HG02588 (cell line): Measurements from ENCODE around the gene ZNF136.

Source experiments
- ATAC-seq: cut with Tn5 transposase; IDR thresholded peaks from one replicate; pipeline ENCODE4 v1.9.1; 2021; ENCODE audit warnings: mild to moderate bottlenecking, moderate library complexity; ENCODE audit not compliant: unreplicated experiment

The ZNF136 gene

DNA sequence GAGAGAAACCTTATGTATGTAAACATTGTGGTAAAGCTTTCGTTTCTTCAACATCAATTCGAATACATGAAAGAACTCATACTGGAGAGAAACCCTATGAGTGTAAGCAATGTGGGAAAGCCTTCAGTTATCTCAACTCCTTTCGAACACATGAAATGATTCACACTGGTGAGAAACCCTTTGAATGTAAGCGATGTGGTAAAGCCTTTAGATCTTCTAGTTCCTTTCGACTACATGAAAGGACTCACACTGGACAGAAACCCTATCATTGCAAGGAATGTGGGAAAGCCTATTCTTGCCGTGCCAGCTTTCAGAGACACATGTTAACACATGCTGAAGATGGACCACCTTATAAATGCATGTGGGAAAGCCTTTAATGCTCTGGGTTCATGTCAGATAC is 24.7 kb downstream of the ZNF136 start:
- ATAC-seq = no peak

DNA sequence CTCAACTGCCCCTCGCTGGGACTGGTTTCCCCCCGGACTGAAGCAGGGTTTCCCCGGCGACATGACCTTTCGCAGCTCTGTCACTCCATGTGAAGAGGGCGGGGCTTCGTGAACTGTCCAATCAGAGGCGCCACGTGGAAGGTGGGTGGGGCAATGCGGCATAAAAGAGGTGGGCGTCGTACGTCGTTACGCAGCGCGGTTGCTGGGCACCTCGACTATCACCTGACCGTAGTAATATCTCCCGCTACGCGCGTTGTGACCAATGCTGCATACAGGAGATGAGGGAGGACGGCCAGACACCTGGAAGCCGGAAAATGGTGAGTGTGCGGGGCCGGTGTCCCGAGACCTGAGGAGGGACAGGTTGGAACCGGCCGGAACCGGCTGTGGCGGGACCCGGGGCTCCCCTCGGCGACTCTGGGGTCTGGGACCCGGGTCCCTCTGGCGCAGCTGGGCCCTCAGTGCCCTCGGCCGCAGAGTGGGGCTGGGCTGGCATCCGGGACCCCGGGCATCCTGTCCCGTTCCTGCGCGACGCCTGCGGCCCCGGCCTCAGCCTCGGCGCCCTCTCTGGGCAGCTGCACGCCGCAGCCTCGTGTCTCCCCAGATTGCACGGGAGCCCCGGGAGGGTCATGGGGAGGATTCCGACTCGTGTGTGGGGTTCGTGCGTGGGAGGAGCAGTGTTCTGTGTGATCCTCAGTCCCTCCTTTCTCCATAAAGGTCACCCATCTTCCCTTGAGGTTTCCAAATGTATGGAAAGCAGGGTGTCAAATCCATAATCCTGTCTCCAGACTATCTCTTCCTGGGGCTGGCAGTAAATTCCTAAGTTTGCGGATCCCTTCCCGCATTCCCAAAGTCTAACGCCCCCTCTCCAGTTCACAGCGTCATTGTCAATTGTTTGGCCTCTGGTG is 32.2 kb downstream of the ZNF136 start:
- ATAC-seq = no peak

DNA sequence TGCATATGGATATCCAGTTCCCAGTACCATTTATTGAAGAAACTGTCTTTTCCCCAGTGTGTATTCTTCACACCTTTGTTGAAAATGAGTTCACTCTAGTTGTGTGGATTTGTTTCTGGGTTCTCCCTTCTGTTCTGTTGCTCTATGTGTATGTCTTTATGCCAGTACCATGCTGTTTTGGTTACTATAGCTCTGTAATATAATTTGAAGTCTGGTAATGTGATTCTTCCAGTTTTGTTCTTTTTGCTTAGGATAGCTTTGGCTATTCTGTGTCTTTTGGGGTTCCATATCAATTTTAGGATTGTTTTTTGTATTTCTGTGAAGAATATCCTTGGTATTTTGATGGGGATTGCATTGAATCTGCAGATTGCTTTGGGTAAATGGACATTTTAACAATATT is 35.2 kb downstream of the ZNF136 start:
- no peak for ATAC-seq

DNA sequence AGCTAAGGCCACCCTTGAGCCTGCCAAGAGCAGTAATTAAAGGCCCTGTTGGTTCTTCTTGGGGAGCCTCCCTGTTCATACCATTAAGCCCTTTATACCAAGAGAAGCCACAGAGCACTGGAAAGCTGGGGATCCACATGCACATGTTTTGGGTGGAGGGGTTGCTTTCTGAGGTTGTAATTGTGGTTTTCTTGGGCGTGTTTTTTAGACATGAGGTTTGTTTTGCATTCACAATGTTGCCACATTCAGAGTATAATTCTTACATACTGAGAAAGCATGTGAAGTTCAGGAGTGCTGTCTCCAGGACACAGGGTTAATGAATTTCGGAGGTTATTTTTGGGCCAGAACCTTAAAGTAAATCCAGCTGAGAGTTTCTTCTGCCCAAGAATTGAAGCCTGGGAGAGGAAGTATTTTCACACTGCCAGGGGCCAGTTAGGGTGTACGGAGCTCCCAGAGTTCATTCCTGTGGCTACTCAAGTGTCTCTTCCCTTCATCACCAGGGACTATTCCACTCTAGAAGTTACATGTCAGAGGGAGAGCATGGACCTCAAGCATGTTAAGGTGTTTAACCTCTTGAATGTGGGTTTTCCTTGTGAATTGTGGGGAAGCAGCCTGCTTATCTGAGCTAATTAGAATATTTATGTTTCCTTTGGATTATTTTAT is 37.0 kb downstream of the ZNF136 start:
- ATAC-seq = no peak

DNA sequence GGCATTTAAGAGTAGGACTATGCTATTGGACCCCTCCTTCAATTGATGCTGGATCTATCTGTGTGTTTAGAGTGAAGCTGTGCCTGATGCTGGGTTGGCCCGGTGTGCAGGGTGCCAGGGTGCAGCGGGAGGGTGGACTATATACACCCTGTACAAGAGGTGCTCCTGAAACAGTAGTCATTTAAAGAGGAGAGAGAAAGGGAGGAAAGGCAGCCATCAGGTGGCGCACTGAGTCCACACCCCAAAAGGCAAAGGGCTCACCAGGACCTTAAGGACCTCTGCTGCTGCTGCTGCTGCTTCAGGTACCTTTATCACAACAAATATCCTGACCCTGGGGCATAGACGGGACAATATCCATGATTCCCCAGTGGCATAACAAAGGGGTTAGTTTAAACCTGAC is 39.4 kb downstream of the ZNF136 start:
- ATAC-seq = no peak

DNA sequence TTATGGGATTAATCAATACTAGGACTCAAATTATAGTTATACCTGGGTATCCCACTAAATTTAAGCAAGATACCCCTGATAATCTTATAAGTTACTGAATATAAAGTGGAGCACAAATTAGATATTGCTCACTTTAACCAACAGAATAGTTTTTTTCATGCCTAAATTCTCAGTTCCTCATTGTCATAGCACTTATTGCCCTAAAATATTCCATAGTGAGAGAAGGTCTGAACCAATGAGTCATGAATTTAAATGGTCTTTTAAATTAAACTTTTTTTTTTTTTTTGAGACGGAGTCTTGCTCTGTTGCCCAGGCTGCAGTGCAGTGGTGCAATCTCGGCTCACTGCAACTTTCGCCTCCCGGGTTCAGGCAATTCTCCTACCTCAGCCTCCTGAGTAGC is 42.4 kb downstream of the ZNF136 start:
- ATAC-seq = no peak

DNA sequence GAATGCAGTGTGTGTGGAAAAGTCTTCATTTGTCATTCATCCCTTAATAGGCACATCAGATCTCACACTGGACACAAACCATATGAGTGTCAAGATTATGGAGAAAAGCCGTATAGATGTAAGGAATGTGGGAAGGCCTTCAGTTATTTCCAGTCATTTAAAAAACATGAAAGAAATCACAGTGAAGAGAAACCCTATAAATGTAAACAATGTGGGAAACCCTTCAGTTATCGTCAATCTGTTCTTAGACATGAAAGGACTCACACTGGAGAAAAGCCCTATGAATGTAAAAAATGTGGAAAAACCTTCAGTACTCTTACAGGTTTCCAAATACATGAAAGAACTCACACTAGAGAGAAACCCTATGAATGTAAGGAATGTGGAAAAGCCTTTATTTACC is 45.3 kb downstream of the ZNF136 start:
- ATAC-seq = no peak

DNA sequence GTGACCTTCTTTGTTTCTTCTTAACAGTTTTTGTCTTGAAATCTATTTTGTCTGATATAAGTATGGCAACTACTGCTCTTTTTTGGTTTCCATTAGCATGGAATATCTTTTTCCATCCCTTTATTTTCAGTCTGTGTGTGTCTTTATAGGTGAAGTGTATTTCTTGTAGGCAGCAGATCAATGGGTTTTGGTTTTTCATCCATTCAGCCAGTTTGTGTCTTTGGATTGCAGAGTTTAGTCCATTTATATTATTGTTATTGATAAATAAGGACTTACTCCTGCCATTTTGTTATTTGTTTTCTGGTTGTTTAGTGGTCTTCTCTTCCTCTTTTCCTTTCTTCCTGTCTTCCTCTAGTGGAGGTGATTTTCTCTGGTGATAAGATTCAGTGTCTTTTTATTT is 54.4 kb downstream of the ZNF136 start:
- no peak for ATAC-seq

DNA sequence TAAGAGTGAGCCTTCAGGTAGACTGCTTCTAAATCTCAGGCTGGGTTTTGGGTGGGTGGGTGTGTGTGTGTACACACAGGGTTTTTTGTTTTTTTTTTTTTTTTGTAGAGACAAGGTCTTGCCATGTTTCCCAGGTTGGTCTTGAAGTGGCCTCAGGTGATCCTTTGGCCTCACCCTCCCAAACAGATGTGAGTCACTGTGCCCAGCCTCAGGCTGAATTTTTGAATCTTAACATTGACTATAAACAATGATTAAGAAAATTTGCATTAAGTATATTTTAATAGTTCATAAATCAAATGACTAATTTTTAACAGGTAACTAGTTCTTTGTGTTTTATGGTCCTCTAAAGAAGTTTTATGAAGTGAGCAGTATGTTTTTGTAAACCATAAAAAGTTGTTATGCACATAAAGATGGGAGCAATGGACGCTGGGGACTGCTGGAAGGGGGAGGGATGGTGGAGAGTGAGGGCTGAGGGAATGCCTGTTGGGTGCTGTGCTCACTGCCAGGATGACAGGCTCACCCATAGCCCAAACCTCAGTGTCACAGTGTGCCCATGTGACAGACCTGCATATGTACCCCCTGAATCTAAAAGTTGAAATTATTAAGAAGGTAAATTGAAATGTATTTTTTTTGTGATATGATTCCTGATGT is 60.2 kb downstream of the ZNF136 start:
- ATAC-seq = no peak

DNA sequence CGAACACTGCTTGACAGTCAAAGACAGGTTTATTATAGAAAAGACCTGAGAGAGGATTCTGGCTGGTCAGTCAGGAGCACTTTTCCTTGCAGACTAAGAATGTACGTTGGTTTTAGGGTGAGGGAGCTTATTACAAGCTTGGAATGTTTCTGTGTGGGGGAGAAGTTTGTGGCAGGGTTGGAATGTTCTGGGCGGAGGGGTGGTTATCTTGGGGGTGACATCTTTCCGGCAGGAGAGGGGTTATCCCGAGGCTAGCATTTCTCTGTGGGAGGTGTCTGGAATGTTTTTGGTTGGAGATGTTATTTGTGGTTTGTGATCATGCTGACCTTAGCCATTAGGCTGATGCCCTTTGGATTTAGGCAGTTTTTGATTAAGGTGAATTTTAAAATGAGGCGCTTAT is 61.8 kb downstream of the ZNF136 start:
- no peak for ATAC-seq

DNA sequence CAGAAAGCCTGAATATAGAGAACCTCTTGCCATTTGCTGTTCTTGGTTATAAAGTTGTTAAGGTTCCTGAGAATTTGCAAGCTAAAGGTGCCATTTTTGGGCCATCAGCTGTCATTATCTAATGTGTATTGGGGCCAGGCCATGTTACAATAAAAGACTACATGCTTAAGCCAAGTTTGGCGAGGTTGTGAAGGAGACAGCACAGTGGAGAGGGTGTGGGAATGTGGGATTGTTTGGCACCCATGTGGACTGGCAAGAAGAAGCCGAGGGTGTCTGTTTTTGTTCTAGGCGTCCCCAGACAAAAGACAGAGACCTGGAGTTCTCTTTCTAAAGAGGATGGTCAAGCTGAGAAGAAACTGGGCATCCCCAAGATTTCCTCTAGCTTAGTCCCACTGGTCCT is 67.1 kb downstream of the ZNF136 start:
- ATAC-seq = no peak

DNA sequence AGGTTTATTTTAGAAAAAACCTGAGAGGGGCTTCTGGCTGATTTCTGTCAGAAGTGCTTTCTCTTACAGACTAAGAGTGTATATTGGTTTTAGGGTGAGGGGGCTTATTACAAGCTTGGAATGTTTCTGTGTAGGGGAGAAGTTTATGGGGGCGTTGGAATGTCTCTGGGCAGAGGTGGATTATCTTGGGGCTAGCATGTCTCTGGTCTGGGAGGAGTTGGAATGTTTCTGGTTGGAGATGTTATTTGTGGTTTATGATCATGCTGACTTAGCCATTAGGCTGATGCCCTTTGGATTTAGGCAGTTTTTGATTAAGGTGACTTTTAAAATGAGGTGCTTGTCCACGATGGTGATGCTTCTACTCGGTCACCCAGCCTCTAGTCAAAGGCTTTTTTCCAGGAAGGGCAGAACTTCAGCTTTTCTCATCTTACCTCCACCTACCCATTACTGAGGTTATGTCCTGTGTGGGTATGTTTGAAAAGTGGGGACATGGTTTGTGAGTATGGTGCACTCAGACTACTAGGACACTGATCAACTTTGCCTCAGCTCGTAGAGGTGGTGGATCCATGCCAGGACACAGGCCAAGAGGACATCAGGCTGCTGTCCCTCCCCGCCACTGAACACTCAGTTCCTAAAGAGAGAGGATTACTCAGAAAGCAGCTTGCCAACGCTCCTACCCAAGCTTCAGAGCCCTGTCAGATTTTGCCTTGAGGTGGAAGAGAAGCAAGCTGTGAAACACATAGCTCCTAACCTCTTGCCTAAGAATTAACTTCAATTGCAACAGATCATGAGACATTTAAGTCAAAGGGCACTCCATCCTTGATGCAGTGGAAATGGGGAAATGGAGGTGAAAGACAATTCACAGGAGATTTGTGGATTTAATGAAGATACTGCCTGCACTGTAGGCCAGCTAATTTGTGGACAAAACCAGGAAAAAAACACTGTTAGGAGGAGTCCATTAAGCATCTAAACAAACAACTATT is 68.1 kb downstream of the ZNF136 start:
- ATAC-seq = no peak

DNA sequence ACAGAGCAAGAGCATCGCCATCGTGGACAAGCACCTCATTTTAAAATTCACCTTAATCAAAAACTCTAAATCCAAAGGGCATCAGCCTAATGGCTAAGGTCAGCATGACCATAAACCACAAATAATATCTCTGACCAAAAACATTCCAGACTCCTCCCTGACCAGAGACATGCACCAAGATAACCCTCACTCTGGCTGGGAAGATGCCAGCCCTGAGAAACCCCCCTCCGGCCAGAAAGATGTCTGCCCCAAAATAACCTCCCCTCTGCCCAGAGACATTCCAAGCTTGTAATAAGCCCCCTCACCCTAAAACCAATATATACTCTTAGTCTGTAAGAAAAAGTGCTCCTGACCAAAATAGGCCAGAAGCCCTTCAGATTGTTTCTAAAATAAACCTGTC is 70.1 kb downstream of the ZNF136 start:
- no peak for ATAC-seq

DNA sequence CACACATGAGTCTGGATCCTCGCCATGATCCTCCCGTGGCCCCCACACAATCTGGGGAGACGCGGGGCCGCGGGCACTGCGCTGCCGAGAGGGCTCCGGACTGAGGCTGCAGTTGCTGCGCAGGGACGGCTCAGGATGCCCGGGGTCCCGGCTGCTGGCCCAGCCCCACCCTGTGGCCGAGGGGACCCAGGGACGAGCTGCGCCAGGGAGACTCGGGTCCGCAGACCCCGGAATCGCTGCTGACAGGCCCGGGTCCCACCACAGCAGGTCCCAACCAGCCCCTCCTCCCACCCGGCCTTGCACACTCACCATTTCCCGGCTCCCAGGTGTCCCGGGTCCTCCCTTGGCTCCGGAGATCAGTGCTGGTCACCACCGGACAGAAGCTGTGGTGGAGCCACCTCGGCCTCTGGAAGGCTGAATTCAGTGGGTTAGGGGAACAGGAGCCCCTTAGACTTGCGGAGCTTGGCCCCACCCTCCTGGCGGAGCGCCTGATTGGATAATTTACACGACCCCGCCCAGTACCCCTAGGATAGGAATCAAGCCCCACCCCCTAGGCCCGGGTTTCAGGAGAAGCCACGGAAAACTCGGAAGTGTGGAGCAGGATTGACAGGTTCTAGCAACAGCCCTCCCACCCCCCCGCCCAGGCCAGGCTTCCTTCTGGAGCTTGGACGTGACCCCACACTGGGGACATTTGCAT is 74.4 kb downstream of the ZNF136 start:
- no peak for ATAC-seq
